ENCODE results near the gene BTG1.

BTG1 gene

DNA sequence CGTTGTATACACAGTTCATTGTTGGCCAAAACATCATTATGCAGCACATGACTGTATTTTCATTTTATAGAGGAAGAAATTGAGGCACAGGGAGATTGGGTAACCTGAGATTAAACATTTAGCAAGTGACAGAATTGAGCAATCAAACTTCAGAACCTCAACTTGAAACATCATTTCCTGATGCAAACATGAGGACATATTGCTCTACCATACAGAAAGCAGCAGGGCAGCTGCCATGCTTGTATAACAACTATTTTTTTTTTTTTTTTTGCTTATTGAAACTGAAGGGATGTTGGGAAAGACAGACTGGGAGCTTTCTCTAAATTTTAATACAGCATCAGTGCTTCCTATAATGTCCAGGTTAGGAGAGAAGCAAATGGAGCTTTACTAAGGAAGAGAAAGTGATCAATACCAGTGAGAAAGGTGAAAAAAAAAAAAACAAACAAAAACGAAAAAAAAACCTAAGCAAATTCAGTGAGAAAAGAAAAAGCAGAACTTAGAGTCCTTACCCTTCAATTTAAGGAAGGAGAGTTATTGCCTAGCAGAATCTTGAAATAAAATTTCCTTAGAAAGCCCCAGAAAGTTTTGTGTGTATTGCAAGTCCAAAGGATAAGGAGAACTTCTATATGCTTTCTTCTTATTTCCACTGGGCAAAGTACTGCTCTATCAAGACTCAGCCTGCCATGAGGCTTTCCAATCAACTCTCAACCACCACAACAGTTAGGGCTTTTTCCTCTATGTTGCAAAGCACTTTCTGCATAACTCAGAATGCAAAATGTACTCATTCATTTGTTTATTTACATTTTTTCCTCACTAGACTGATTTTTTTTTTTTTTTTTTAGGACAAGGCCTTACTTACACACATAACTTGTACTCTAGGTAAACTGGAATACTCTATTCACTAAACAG is 21.6 kb downstream of the BTG1 start:
- Histone ChIP-seq H3K27me3 (replicated peaks) (no peaks in the 10 kb centered on the region), H3K36me3 (replicated peaks) (no peaks in the 10 kb centered on the region), H3K27ac (no peak overlapping the region), H3K4me3 (ENCODE audit: low read depth, low read length) (no peak overlapping the region)
- TF ChIP-seq CTCF (IDR thresholded peaks at IDR 0.05; ENCODE audit: low read depth, low read length, missing control alignments) = no peak
- DNase-seq = no peak
- in situ Hi-C loops (cut with HindIII; ENCODE audit: low pct_ligation_motif_present, low sequenced_read_pairs) = no loop called here

DNA sequence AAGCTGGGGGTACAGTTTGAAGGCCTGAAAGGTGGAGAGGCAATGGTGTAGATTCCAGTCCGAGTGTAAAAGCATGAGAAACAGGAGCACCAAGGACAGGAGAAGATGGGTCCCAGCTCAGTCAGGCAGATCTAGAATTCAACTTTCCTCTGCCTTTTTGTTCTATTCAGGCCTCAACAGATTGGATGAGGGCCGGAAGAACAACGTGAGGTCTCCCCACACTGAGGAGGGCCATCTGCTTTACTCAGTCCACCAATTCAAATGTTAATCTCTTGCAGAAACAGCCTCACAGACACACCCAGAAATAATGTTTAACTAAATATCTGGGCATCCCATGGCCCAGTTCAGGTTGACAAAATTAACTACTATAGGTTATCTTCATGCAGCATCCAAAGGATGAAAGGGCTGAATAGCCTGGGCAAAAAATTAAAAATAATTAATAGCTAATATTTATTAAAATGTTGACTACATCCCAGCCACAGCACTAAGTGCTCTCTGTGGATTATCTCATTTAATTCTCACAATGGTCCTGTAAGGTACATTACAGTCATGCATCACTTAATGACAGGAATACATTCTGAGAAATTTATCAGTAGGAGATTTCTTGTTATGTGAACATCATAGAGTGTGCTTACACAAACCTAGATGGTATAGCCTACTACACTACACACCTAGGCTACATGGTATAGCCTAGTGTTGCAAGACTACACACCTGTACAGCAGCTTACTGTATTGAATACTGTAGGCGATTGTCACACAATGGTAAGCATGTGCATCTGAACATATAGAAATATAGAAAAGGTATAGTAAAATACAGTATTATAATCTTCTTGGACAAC is 22.5 kb downstream of the BTG1 start:
- in situ Hi-C loops (cut with HindIII; ENCODE audit: low pct_ligation_motif_present, low sequenced_read_pairs) = no loop called here

DNA sequence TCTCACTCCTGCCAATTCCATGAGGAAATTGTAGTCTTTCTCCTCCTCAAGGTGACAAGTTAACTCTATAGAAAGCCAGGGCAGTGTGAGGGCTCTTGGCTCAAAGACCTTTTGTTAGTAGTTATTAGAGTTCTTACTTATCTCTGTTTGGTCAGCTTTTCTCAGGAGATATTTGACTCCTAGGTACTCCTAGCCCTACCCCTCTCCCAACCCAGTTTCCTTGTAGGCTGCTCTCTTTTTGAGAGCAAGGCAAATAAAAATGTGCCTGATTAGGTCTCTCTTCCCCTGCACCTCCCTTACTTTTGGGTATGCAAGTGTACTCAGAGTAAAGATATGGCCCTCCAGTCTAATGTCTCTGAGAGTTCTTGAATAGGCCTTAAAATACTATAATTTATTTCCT is 23.8 kb downstream of the BTG1 start:
- Histone ChIP-seq H3K27me3 (replicated peaks) (no peaks in the 10 kb centered on the region), H3K4me3 (ENCODE audit: low read depth, low read length) (no peak overlapping the region), H3K27ac (no peak overlapping the region), H3K36me3 (replicated peaks) (no peaks in the 10 kb centered on the region)
- DNase-seq = no peak
- in situ Hi-C loops (cut with HindIII; ENCODE audit: low pct_ligation_motif_present, low sequenced_read_pairs) = no loop called here
- no peak for TF ChIP-seq CTCF (IDR thresholded peaks at IDR 0.05; ENCODE audit: low read depth, low read length, missing control alignments)

More for the DNA sequence above, 22.5 kb downstream of the BTG1 start:
- TF ChIP-seq CTCF (IDR thresholded peaks at IDR 0.05; ENCODE audit: low read depth, low read length, missing control alignments) = no peak
- no peak for DNase-seq
- Histone ChIP-seq H3K27ac (no peak overlapping the region), H3K36me3 (replicated peaks) (no peaks in the 10 kb centered on the region), H3K4me3 (ENCODE audit: low read depth, low read length) (no peak overlapping the region), H3K27me3 (replicated peaks) (no peaks in the 10 kb centered on the region)

DNA sequence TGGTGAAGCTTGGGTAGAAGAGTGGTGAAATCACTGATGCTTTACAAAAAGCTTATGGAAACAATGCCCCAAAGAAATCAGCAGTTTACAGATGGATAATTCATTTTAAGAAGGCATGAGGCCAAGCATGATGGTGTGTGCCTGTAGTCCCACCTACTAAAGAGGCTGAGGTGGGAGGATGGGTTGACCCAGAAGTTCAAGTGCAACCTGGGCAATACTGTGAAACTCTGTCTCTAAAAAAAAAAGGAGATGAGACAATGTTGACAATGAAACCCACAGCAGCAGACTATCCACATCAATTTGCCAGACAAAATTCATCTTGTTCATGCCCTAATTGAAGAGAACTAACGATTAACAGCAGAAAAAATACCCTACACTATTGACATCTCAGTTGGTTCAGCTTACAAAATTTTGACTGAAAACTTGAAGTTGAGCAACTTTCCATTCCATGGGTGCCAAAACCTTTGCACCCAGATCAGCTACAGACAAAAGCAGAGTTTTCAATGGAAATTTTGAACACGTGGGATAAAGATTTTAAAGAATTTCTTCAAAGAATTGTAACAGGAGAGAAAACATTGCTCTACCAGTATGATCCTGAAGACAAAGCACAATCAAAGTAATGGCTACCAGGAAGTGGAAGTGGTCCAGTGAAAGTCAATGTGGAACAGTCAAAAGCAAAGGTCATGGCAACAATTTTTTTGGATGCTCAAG is 26.7 kb downstream of the BTG1 start:
- in situ Hi-C loops (cut with HindIII; ENCODE audit: low pct_ligation_motif_present, low sequenced_read_pairs) = no loop called here
- no peaks in the 10 kb centered on the region for H3K27me3 ChIP-seq (replicated peaks)
- H3K36me3 ChIP-seq (replicated peaks) = no peaks in the 10 kb centered on the region
- H3K27ac ChIP-seq = no peak overlapping the region
- no peak for TF ChIP-seq CTCF (IDR thresholded peaks at IDR 0.05; ENCODE audit: low read depth, low read length, missing control alignments)
- no peak for DNase-seq
- no peak overlapping the region for H3K4me3 ChIP-seq (ENCODE audit: low read depth, low read length)

DNA sequence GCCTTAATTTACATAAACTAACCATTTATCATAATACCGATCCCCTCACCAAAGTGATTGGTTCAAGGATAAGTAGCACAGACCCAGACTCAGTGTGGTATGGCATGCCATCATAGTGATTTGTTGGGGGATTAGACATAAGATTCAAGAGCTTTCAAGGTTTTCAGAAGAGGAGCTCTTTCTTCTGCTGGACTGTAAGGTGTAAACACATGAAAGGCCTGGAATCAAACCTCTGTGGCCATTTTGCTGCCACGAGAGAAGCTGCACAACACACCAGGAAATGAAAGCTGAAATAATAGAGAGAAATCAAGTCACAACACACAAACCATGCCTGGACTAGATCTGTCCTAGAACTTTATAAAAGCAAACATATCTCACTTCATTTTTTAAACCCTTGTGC is 30.8 kb downstream of the BTG1 start:
- no peak overlapping the region for H3K27ac ChIP-seq
- no peaks in the 10 kb centered on the region for H3K27me3 ChIP-seq (replicated peaks)
- no peak for TF ChIP-seq CTCF (IDR thresholded peaks at IDR 0.05; ENCODE audit: low read depth, low read length, missing control alignments)
- H3K36me3 ChIP-seq (replicated peaks) = no peaks in the 10 kb centered on the region
- in situ Hi-C loops (cut with HindIII; ENCODE audit: low pct_ligation_motif_present, low sequenced_read_pairs) = no loop called here
- no peak overlapping the region for H3K4me3 ChIP-seq (ENCODE audit: low read depth, low read length)
- no peak for DNase-seq
